H1 (cell line): ENCODE measurements around the gene SMYD3. TPM values are rescaled to one million over a fixed set of nuclear protein-coding genes. Genes with fewer than 3 reads are reported as not detected.

ENCODE experiments used
- CTCF ChIA-PET: fragments of 300-600 bp; sonication (Branson Sonifier 250); formaldehyde crosslinking; loops from one replicate; lab custom pipeline; 2021; ENCODE audit not compliant: partially characterized antibody; lab: Charles Lee
- POLR2A ChIA-PET: fragments of 300-600 bp; sonication (Branson Sonifier 250); formaldehyde crosslinking; loops from one replicate; lab custom pipeline; 2021; ENCODE audit warnings: inconsistent platforms; ENCODE audit not compliant: partially characterized antibody; lab: Charles Lee
- DNase-seq, 2 experiments: peaks; one replicate each; pipeline versions ENCODE4 v3.0.0 to v3.0.0-alpha.2; 2010 to 2022; ENCODE audit warnings: low spot score in 2 of 2, low read depth in 1 of 2, mixed read lengths in 1 of 2
- FAIRE-seq: peaks from 2 replicates; lab custom pipeline; 2011; peaks lifted over from hg19 to GRCh38; lab: Jason Lieb, UNC
- H2AFZ ChIP-seq: 2 replicates; pipeline ENCODE4 v1.8.1; 2012; ENCODE audit warnings: low read length, inconsistent platforms
- H2AK5ac ChIP-seq: 2 replicates; pipeline ENCODE4 v1.6.1; 2013; ENCODE audit warnings: low read depth, low read length
- H2BK120ac ChIP-seq: replicated peaks from 2 replicates; pipeline ENCODE3; 2013; ENCODE audit warnings: low read depth, low read length, inconsistent platforms
- H2BK12ac ChIP-seq: 2 replicates; pipeline ENCODE4 v1.6.1; 2013; ENCODE audit warnings: low read depth, low read length
- H2BK15ac ChIP-seq: 2 replicates; pipeline ENCODE4 v1.6.1; 2013; ENCODE audit warnings: low read length
- H2BK20ac ChIP-seq: 2 replicates; pipeline ENCODE4 v1.6.1; 2013; ENCODE audit warnings: low read length
- H2BK5ac ChIP-seq: 2 replicates; pipeline ENCODE4 v1.6.1; 2013; ENCODE audit warnings: low read depth, low read length
- H3K14ac ChIP-seq: 2 replicates; pipeline ENCODE4 v1.6.1; 2013; ENCODE audit warnings: inconsistent platforms; ENCODE audit not compliant: insufficient read length
- H3K18ac ChIP-seq: 2 replicates; pipeline ENCODE4 v1.6.1; 2013; ENCODE audit warnings: low read length; ENCODE audit errors: extremely low read depth
- H3K23ac ChIP-seq: 2 replicates; pipeline ENCODE4 v1.6.1; 2013; ENCODE audit warnings: inconsistent platforms; ENCODE audit not compliant: insufficient read length
- H3K23me2 ChIP-seq: 2 replicates; pipeline ENCODE4 v1.6.1; 2013; ENCODE audit warnings: low read depth, low read length
- H3K27ac ChIP-seq: 2 replicates; pipeline ENCODE4 v1.6.1; 2011; ENCODE audit warnings: low read depth, low read length, inconsistent platforms
- H3K27me3 ChIP-seq, 4 experiments: replicated peaks in 1 of 4; 1 replicate in 1 of 4; 2 replicates in 3 of 4; pipeline versions ENCODE4 v1.6.1 to v1.8.1; 2011 to 2013; ENCODE audit warnings: low read length in 3 of 4, mild to moderate bottlenecking in 3 of 4, inconsistent platforms in 2 of 4, mixed read lengths in 2 of 4, moderate library complexity in 1 of 4; ENCODE audit not compliant: control insufficient read depth in 3 of 4, insufficient read depth in 3 of 4; ENCODE audit errors: extremely low read depth in 1 of 4
- H3K36me3 ChIP-seq, 4 experiments: 2 replicates each; pipeline versions ENCODE4 v1.6.1 to v1.8.1; 2011 to 2013; ENCODE audit warnings: mild to moderate bottlenecking in 4 of 4, low read length in 3 of 4, moderate library complexity in 2 of 4, control low read depth in 1 of 4, inconsistent platforms in 1 of 4; ENCODE audit not compliant: insufficient read depth in 4 of 4, control insufficient read depth in 2 of 4
- H3K4ac ChIP-seq: replicated peaks from 2 replicates; pipeline ENCODE3; 2013; ENCODE audit warnings: low read length, low read depth, mixed read lengths, inconsistent platforms; ENCODE audit not compliant: insufficient read length
- H3K4me1 ChIP-seq, 4 experiments: replicated peaks in 1 of 4; 1 replicate in 1 of 4; 2 replicates in 3 of 4; pipeline versions ENCODE4 v1.6.1 to v1.8.1; 2011 to 2013; ENCODE audit warnings: low read length in 3 of 4, inconsistent platforms in 2 of 4, mixed read lengths in 1 of 4; ENCODE audit not compliant: insufficient read depth in 4 of 4, control insufficient read depth in 3 of 4
- H3K4me2 ChIP-seq, 2 experiments: 2 replicates each; pipeline versions ENCODE4 v1.6.1 to v1.8.1; 2011 to 2013; ENCODE audit warnings: low read depth in 2 of 2, low read length in 2 of 2, control low read depth in 1 of 2, inconsistent platforms in 1 of 2, mild to moderate bottlenecking in 1 of 2; ENCODE audit not compliant: insufficient read depth in 1 of 2
- H3K4me3 ChIP-seq, 4 experiments: fragments of 200-600, 300-600 bp in 1 of 4; sonication (generic), shearing (Covaris generic), sonication (Bioruptor Twin) in 1 of 4; 2 replicates each; pipeline versions ENCODE4 v1.5.1 to v1.8.1; 2011 to 2016; ENCODE audit warnings: low read length in 4 of 4, low read depth in 3 of 4, control low read depth in 2 of 4, inconsistent platforms in 2 of 4, mild to moderate bottlenecking in 2 of 4, mixed read lengths in 1 of 4, moderate library complexity in 1 of 4; ENCODE audit not compliant: insufficient read depth in 2 of 4; ENCODE audit errors: extremely low read depth in 1 of 4
- H3K56ac ChIP-seq: replicated peaks from 2 replicates; pipeline ENCODE3; 2013; ENCODE audit warnings: low read depth, mild to moderate bottlenecking, mixed read lengths, low read length, inconsistent platforms; ENCODE audit not compliant: insufficient read length
- H3K79me1 ChIP-seq: 2 replicates; pipeline ENCODE4 v1.6.1; 2013; ENCODE audit warnings: low read depth, low read length, control low read depth
- H3K79me2 ChIP-seq, 2 experiments: 2 replicates each; pipeline versions ENCODE4 v1.6.1 to v1.8.1; 2012 to 2013; ENCODE audit warnings: low read length in 2 of 2, mild to moderate bottlenecking in 2 of 2, inconsistent platforms in 1 of 2; ENCODE audit not compliant: insufficient read depth in 2 of 2, control insufficient read depth in 1 of 2
- H3K9ac ChIP-seq, 4 experiments: replicated peaks in 1 of 4; 1 replicate in 1 of 4; 2 replicates in 3 of 4; pipeline versions ENCODE4 v1.6.1 to v1.8.1; 2011 to 2013; ENCODE audit warnings: low read depth in 3 of 4, low read length in 3 of 4, control low read depth in 2 of 4, mild to moderate bottlenecking in 2 of 4, moderate library complexity in 2 of 4, inconsistent platforms in 1 of 4; ENCODE audit errors: extremely low read depth in 1 of 4
- H3K9me3 ChIP-seq, 2 experiments: 2 replicates each; pipeline versions ENCODE4 v1.6.1 to v1.8.1; 2012 to 2013; ENCODE audit warnings: mild to moderate bottlenecking in 2 of 2, moderate library complexity in 2 of 2, control low read depth in 1 of 2, inconsistent platforms in 1 of 2, low read depth in 1 of 2, low read length in 1 of 2, mixed read lengths in 1 of 2; ENCODE audit not compliant: insufficient read depth in 2 of 2
- H4K20me1 ChIP-seq, 2 experiments: replicated peaks in 1 of 2; 2 replicates each; pipeline versions ENCODE3 to v1.8.1; 2011 to 2013; ENCODE audit warnings: inconsistent platforms in 2 of 2, low read length in 2 of 2, mild to moderate bottlenecking in 1 of 2; ENCODE audit not compliant: insufficient read depth in 2 of 2, control insufficient read depth in 1 of 2
- H4K5ac ChIP-seq: 2 replicates; pipeline ENCODE4 v1.6.1; 2013; ENCODE audit warnings: low read length, low read depth, mixed read lengths, inconsistent platforms; ENCODE audit not compliant: insufficient read length
- H4K8ac ChIP-seq: 2 replicates; pipeline ENCODE4 v1.8.0; 2013; ENCODE audit warnings: mild to moderate bottlenecking, moderate library complexity, low read length, inconsistent platforms; ENCODE audit not compliant: insufficient read depth; ENCODE audit errors: extremely low read depth
- H4K91ac ChIP-seq: replicated peaks from 2 replicates; pipeline ENCODE3; 2013; ENCODE audit warnings: low read length, mixed read lengths, inconsistent platforms; ENCODE audit not compliant: insufficient read length
- ASH2L ChIP-seq: fragments of 200-600, 300-600 bp; sonication (generic); IDR thresholded peaks from one replicate; pipeline ENCODE4 v1.7.1; 2017; ENCODE audit warnings: low read length
- CBX5 ChIP-seq: fragments of 300-800, 300-1000 bp; sonication (generic); IDR thresholded peaks from 2 replicates; pipeline ENCODE4 v1.7.1; 2016; ENCODE audit warnings: antibody characterized with exemption, low read length, low read depth
- CHD1 ChIP-seq: IDR thresholded peaks from 2 replicates; pipeline ENCODE4 v1.6.1; 2012; ENCODE audit warnings: low read depth, low read length, improper control_type of control experiment
- CTBP2 ChIP-seq: IDR thresholded peaks from 2 replicates; pipeline ENCODE4 v1.7.0; 2011; ENCODE audit warnings: borderline replicate concordance, mild to moderate bottlenecking, moderate library complexity, mixed read lengths, low read length; ENCODE audit not compliant: insufficient read depth, insufficient read length
- EZH2 ChIP-seq: fragments of 200-600 bp; sonication (generic); IDR thresholded peaks from 2 replicates; pipeline ENCODE4 v1.7.1; 2012; ENCODE audit warnings: low read depth, mild to moderate bottlenecking, moderate library complexity, low read length, inconsistent platforms; ENCODE audit not compliant: severe bottlenecking
- GABPA ChIP-seq: IDR thresholded peaks from 2 replicates; pipeline ENCODE4 v1.6.1; 2011; ENCODE audit warnings: mild to moderate bottlenecking, low read length, moderate library complexity, borderline replicate concordance; ENCODE audit not compliant: insufficient read depth
- HDAC6 ChIP-seq: IDR thresholded peaks from one replicate; pipeline ENCODE4 v1.7.1; 2012; ENCODE audit warnings: low read depth, mild to moderate bottlenecking, inconsistent platforms, low read length, moderate library complexity
- RBBP5 ChIP-seq: IDR thresholded peaks from 2 replicates; pipeline ENCODE4 v1.7.1; 2012; ENCODE audit warnings: low read depth, mild to moderate bottlenecking, inconsistent platforms, low read length, moderate library complexity, borderline replicate concordance
- SAP30 ChIP-seq: fragments of 300-600 bp; sonication (generic); IDR thresholded peaks from 2 replicates; pipeline ENCODE4 v1.7.1; 2012; ENCODE audit warnings: low read length, moderate library complexity, mild to moderate bottlenecking, inconsistent platforms; ENCODE audit not compliant: insufficient read depth, insufficient replicate concordance
- SRF ChIP-seq: IDR thresholded peaks from 2 replicates; pipeline ENCODE4 v1.6.1; 2011; ENCODE audit warnings: mild to moderate bottlenecking, low read depth, low read length, moderate library complexity
- SUZ12 ChIP-seq: fragments of 200-600 bp; sonication (generic); IDR thresholded peaks from 2 replicates; pipeline ENCODE4 v1.6.1; 2012; ENCODE audit warnings: mild to moderate bottlenecking, inconsistent platforms, low read length, moderate library complexity, mixed read lengths
- USF2 ChIP-seq: IDR thresholded peaks from 2 replicates; pipeline ENCODE4 v1.6.1; 2011; ENCODE audit warnings: low read length, improper control_type of control experiment
- YY1 ChIP-seq: IDR thresholded peaks from 2 replicates; pipeline ENCODE4 v1.6.1; 2011; ENCODE audit warnings: low read depth, mild to moderate bottlenecking, low read length
- ZNF274 ChIP-seq: IDR thresholded peaks from 2 replicates; pipeline ENCODE4 v1.7.0; 2012; ENCODE audit warnings: low read length, borderline replicate concordance; ENCODE audit errors: extremely low read depth
- WGBS, 2 experiments: shearing (Covaris generic) in 1 of 2; methylation state at CpG; one replicate each; pipeline versions ENCODE4 v1.1.6 to v1.1.7; 2013 to 2015; ENCODE audit warnings: low lambda C conversion rate in 2 of 2, mixed read lengths in 2 of 2, inconsistent platforms in 1 of 2, low coverage in 1 of 2, missing lambda C conversion rate in 1 of 2; ENCODE audit not compliant: insufficient replicate concordance in 2 of 2, insufficient coverage in 1 of 2, insufficient read length in 1 of 2; ENCODE audit errors: extremely low coverage in 1 of 2, missing lambda C conversion rate in 1 of 2; 5-methylcytosine and 5-hydroxymethylcytosine counted together
- polyA plus RNA-seq, 7 experiments: library from polyadenylated mRNA; depleted of rRNA in 3 of 7; stranded (reverse) in 5 of 7; unstranded in 2 of 7; fragments of >200 nt in 5 of 7; fragments of 200-250 nt in 2 of 7; gene quantifications; 1 replicate in 5 of 7; 2 replicates in 1 of 7; 4 replicates in 1 of 7; pipeline versions ENCODE4 v1.2.1 to v1.2.3, GENCODE V29; 2011 to 2013; ENCODE audit warnings: missing spikeins in 2 of 7, mixed read lengths in 2 of 7
- total RNA-seq: library from RNA; stranded (reverse); fragmentation: NEBNext Ultra II Directional; extraction: Animal tissue kit (Norgen Biotek cat#: 25700); gene quantifications from 2 replicates; pipeline ENCODE4 v1.2.1, GENCODE V29; 2021

The SMYD3 gene
- total and polyA plus RNA-seq, 2 of the 8 experiments (the other 6 are each of a cell fraction or from before 2014, with no cell fraction given), result 17.3 to 25.4 TPM

GRCh38 chr1:246200225-246200624 lies 306.9 kb downstream of the SMYD3 start:
- Histone ChIP-seq H4K5ac (no peak overlapping the region), H3K27ac (no peak overlapping the region), H2BK5ac (no peak overlapping the region), H3K14ac (no peak overlapping the region), H3K4me2 (no peak overlapping the region), H2AK5ac (no peak overlapping the region), H4K8ac (no peak overlapping the region), H3K23ac (no peak overlapping the region), H3K4me1 (peaks cover 0 to 3% (median 0%) of the 10 kb centered on the region in 4 experiments; a peak in 1 of 7 replicates), H4K20me1 (no peaks in the 10 kb centered on the region), H3K9me3 (no peaks in the 10 kb centered on the region), H3K23me2 (no peaks in the 10 kb centered on the region), H3K79me2 (no peaks in the 10 kb centered on the region), H3K18ac (no peak overlapping the region), H2BK20ac (no peak overlapping the region), H4K91ac (no peak overlapping the region), H3K36me3 (no peaks in the 10 kb centered on the region), H3K4me3 (no peak overlapping the region), H3K79me1 (no peaks in the 10 kb centered on the region), H2BK15ac (no peak overlapping the region), H3K9ac (no peak overlapping the region), H3K4ac (no peak overlapping the region), H2BK12ac (no peak overlapping the region), H2AFZ (no peak overlapping the region), H3K56ac (no peak overlapping the region), H2BK120ac (no peak overlapping the region), H3K27me3 (no peaks in the 10 kb centered on the region)
- POLR2A ChIA-PET, result no interaction called here
- 79% methylated on average over 15 of the region's 15 CpGs; no CpG with 5 or more reads in 1 of the 2 experiments for WGBS, 2 experiments
- FAIRE-seq, result no peak
- DNase-seq, result no peak
- CTCF ChIA-PET, result no interaction called here
- TF ChIP-seq EZH2 (no peak), SRF (no peak), YY1 (no peak), SUZ12 (no peak), GABPA (no peak), RBBP5 (no peak), ZNF274 (no peak), CBX5 (no peak), USF2 (no peak), HDAC6 (no peak), CTBP2 (no peak), ASH2L (no peak), SAP30 (no peak), CHD1 (no peak)
